ENCODE results near the gene PSME2.
A peak's percentile ranks its signal among the peaks of the same experiment; 100 is the strongest.

PSME2 gene

DNA sequence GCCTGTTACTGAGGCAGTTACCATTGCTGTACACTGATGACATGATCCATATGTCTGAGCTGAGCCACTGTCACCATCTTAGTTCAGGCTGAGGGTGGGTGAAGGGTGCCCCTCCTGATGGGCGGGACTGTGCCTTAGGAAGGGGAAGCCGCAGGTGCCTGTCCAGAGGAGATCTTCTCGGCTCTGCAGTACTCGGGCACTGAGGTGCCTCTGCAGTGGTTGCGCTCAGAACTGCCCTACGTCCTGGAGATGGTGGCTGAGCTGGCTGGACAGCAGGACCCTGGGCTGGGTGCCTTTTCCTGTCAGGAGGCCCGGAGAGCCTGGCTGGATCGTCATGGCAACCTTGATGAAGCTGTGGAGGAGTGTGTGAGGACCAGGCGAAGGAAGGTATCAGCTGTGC, 4.6 kb upstream of the PSME2 start:
- DNase-seq = no peak

DNA sequence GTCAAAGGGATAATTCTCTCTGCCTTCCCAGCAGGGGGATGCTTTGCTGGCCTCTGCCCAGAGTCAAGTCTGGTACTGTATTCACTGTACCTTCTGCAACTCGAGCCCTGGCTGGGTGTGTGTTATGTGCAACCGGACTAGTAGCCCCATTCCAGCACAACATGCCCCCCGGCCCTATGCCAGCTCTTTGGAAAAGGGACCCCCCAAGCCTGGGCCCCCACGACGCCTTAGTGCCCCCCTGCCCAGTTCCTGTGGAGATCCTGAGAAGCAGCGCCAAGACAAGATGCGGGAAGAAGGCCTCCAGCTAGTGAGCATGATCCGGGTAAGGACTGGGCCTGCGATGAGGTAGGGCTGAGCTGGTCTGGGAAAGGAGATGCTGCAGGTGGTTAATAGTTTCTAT, 4.2 kb upstream of the PSME2 start:
- DNase-seq = no peak

DNA sequence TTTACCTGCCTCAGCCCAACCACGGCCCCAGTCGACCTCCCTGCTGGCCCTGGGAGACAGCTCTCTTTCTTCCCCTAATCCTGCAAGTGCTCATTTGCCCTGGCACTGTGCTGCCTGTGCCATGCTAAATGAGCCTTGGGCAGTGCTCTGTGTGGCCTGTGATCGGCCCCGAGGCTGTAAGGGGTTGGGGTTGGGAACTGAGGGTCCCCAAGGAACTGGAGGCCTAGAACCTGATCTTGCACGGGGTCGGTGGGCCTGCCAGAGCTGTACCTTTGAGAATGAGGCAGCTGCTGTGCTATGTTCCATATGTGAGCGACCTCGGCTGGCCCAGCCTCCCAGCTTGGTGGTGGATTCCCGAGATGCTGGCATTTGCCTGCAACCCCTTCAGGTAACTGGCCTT, 3.7 kb upstream of the PSME2 start:
- DNase-seq = no peak

DNA sequence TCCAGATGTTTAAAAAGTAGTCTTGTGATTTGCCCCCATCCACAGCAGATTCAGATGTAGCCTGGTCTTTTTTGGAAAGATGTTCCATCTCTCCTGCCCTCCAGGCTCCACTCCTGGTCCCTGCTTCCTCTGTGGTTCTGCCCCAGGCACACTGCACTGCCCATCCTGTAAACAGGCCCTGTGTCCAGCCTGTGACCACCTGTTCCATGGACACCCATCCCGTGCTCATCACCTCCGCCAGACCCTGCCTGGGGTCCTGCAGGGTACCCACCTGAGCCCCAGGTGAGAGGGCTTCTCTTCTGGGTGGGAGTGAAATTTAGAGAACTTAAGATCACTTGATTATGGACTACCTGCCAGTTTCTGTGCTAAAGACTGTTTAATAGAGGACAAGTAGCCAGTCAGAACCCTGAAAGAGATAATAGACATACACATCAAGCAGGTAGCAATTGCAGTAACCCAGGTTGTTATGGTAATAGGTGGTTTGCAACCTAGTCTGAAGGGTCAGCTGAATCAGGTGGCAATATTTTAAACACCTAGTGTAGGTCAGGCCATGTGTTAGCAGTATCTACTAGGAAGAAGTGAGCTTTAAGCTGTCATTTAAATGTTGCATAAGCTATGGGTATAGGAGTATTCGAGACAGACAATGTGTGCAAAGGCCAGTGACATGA, 3.0 kb upstream of the PSME2 start:
- no peak for DNase-seq

DNA sequence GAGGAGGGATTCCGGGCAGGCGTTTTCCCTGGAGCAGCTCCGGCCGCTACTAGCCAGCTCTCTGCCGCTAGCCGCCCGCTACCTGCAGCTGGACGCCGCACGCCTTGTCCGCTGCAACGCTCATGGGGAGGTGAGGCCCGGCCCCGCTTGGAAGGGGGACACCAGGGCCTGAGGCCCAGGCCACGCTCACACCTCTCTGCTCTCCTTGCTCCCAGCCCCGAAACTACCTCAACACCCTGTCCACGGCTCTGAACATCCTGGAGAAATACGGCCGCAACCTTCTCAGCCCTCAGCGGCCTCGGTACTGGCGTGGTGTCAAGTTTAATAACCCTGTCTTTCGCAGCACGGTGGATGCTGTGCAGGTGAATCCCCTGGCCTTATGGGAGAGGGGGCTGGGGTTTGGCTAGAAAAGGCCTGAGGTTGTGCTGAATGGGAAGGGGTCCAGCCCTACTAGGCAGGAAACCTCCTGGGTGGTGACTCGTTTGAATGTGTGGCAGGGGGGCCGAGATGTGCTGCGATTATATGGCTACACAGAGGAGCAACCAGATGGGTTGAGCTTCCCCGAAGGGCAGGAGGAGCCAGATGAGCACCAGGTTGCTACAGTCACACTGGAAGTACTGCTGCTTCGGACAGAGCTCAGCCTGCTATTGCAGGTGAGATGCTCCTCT, 1.5 kb upstream of the PSME2 start:
- no peak for DNase-seq

DNA sequence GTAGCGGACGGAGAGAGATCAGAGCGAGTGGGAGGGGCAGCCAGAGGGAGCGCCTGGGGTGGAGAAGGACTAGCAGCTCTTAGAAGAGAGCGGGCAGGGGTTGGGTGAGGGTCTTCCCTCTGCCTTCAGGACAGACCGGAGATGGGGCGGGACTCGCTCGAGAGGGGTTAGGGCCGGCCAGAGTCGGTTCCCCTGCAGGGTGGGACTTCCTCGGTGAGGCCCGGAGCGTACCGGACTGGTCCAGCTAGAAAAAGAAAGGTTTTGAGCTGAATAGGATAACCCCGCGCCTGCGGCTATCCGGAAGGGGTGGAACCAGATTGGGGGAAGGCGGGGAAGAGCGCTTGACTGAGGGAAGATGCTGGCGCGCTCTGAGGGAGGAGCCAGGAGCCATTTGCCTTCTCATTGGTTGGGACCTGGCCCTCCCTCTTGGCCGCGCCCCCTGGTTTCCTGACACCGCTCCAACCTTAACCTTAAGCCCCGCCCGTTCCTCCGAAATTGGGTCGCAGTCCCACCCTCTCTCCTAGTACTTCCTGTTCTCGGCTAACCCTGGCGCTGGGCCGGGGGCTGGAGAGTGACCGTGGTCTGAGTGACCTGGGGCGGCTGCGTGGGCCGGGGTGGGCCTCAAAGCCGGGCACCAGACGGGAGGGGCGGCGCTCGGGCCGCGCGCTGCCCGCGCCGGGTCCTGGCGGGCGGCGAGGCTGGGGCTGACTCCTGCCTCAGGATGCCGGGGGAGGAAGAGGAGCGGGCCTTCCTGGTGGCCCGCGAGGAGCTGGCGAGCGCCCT, 759 bp upstream of the PSME2 start, which contains the start of gene RNF31:
Gene RNF31, plus strand, starts transcription at position 521 of the 783 bp plus-strand sequence. Its CDS starts 201 bp downstream, at position 722.
- peak; percentile 99 for DNase-seq

DNA sequence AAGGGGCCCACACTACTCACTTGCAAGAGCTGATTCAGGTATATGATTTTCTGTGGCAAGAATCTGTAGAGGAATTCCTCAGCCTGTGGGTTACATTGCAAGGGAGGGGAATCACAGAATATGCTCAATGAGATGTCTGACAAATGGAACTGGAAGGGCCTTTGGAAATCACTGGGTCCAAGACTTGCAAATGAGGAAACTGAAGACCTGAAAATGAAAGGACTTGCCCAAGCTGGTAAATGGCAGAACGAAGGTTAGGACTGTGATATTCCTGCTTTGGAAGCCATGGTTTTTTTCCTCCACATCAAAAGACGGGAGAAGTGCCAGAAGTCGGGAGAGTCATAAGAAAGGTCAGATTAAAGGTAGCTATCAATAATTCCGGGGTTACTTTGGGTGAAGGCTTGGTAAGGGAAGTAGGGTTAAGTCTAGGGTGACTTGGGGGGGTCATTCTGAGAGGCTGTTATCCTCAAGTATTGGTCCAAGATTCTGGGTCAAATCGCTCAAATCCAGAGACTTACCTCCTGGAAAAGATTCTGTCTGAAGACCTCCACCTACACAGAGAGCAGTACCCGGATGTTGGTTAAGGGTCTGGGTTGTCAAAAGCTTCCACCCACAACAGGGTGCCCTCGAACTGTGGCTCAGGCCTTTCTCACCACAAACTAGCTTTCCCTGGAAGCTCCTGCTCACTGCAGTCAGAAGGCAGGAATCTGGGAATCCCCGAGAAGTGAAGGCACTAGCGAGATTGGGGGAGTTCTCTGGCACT, 539 bp downstream of the PSME2 start:
- no peak for DNase-seq

DNA sequence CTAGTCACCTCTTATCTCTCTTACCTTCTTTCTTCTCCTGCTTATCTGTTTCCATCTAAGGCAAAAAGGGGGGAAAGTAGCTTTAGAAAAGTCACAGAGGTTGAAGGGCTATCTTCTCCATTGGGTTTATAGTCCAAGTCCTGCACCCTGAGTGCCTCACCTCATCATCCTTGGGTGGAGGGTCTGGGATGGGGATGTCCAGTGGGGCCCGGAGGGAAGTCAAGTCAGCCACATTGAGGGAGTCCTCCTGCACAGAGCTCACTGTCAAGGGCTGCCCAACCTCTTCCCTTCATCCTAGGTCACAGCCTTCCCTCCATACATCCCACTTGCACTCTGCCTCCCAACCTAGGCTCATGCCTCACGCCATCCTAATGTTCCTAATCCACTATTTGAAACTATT, 1.2 kb downstream of the PSME2 start:
- no peak for DNase-seq

DNA sequence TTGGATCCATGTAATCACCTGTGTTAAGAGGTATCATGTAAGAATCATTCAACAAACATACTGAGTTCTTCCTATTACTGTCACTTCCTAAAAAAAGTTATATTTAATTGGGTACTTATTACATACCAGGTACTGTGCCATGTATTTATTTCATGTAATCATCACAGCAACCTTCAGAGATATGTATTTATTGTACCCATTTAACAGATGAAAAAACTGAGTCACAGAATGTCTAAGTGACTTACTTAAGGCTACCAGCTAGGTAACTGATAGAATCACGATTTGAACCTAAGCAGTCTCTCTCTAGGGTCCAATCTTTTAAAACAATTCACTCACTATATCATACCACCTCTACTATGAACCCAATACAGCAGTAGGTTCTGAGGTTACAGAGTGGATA, 2.0 kb downstream of the PSME2 start:
- DNase-seq = no peak

DNA sequence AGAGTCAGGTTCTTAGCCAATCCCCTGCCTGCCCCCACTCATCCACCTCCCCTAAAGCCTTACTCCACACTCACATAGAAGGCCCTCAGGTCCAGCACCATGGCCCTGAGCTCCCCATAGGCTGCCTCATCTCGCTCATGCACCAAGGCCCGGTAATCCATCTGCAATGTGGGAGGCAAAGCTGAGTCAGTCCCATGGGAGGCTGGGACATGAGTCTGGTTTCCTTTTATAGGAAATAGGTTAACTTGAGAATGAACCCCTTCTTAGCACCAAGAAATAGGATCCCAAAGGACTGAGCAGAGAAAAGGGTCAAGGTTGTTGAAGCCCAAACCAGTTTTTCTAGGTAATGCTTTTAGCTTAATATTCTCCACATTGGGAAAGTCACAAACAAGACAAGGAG, 2.9 kb downstream of the PSME2 start:
- DNase-seq = no peak

DNA sequence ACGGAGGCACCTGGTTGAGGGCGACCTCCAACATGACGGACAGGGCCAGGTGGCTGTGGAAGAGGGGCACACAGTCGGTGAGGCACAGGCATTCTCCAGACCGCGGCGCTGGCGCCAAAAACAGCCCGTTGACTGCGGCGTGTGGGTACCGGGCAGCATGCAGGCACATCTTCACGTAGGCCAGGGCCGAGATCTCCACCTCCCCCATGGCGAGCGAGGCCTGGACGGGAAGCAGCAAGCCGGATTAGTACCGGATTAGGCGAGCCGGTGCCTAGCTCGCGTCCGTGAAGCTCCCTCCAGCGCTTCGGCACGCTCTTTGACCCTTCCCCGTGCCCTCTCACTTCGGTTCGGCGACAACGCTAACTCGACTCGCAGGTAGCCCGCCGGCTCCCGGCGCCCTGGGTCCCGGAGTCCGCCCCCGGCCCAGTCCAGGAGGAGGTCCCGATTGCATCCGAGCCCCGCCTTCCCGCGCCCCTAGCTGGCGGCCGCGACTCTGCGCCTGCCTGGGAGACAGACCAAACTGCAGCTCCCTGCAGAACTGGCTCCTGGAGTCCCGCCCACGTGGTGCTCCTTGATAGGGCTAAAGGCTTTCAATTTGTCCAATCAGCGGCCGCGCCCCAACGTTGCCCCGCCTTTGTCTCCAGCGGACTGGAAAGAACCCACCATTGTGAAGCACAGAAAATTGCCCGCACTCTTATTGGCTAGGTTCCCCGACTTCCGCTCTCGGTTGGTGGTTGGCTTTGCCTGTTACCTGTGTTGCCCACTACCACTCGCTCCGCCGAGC, 5.1 kb downstream of the PSME2 start, which contains the start of gene EMC9:
Gene EMC9, minus strand, starts transcription at position 495 of the 784 bp plus-strand sequence. Its CDS starts 287 bp downstream, at position 208.
- DNase-seq = peak; percentile 100

DNA sequence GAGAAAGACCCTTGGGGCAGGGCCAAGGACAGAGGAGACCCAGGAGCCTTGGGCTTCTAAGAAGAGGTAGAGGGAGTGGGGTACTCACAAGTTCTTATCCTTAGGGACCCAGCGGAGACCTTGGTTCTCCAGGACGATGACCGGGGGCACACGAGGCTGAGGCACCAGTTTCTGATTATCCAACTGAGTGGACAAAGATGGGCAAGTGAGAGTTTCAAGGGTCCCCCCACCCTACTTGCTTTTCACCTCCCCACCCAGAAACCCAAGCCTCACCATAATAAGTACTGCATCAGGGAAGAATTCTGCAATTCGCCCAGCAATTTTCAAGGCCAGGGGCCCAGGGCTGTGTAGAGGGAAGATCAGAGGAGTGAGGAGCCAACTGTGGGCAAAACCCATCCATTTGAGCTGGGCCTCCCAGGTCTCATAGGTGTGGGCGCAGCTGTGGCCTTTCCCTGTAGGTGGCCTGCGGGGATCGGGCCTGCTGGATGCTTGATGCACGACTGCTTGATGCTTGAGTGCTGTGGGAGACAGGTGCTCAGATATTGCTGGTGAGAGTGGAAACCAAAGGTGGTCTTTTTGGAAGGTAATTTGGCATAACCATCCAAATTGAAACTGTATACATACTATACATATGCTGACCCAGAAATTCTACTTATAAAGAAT, 7.0 kb downstream of the PSME2 start:
- DNase-seq = peak; percentile 49

DNA sequence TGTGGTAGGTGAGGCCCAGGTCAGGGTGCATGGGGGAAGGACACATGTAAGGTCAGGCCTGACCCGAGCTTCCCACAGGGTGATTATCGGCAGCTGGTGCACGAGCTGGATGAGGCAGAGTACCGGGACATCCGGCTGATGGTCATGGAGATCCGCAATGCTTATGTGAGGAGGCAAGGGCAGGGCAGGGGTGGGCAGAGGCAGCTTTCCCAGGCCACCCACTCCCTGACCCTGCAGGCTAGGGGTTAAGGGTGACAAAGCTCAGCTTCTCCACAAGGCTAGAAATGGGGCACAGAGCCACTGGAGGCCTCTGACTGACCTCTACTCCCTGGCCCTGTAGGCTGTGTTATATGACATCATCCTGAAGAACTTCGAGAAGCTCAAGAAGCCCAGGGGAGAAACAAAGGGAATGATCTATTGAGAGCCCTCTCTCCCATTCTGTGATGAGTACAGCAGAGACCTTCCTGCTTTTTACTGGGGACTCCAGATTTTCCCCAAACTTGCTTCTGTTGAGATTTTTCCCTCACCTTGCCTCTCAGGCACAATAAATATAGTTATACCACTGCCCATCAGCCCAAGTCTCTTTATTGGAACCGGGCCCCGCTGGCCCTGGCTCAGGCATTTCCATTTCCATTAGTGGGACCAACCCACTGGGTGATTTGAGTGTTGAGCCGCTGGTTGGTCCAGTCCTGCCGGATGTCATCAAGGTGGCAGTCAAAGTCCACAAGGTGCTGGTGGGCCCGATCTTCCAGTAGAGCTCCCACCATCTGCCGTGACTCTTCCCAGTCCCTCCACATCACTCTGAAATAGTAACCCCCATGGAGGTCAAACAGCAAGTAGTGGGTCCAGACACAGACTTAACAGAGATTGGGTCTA, 7.8 kb downstream of the PSME2 start:
- DNase-seq = no peak

DNA sequence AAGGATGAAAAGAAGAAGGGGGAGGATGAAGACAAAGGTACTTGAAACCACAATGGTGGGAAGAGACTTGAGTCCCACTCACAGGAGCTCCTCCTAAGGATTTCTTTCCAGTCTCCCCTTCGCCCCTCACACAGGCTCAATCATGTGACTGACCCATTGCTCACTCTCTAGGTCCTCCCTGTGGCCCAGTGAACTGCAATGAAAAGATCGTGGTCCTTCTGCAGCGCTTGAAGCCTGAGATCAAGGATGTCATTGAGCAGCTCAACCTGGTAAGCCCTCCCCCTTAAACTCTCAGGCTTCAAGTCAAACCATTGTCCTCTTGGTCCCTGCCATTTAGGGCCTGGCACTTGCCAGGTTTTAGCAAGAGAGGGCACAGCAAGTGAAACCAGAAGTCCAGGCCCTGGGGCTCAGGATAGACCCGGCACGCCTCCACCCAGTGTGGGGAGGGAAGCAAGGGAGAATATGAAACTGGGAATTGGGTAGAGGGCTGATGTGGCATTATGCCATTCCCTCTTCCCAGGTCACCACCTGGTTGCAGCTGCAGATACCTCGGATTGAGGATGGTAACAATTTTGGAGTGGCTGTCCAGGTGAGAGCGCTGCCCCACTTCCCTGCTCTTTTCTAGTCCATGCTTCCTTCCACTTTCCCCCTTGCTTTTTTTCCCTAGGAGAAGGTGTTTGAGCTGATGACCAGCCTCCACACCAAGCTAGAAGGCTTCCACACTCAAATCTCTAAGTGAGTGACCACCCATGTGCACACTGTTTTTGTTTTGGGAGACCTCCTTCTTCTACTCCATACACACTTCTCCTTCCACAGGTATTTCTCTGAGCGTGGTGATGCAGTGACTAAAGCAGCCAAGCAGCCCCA, 8.6 kb downstream of the PSME2 start:
- no peak for DNase-seq

DNA sequence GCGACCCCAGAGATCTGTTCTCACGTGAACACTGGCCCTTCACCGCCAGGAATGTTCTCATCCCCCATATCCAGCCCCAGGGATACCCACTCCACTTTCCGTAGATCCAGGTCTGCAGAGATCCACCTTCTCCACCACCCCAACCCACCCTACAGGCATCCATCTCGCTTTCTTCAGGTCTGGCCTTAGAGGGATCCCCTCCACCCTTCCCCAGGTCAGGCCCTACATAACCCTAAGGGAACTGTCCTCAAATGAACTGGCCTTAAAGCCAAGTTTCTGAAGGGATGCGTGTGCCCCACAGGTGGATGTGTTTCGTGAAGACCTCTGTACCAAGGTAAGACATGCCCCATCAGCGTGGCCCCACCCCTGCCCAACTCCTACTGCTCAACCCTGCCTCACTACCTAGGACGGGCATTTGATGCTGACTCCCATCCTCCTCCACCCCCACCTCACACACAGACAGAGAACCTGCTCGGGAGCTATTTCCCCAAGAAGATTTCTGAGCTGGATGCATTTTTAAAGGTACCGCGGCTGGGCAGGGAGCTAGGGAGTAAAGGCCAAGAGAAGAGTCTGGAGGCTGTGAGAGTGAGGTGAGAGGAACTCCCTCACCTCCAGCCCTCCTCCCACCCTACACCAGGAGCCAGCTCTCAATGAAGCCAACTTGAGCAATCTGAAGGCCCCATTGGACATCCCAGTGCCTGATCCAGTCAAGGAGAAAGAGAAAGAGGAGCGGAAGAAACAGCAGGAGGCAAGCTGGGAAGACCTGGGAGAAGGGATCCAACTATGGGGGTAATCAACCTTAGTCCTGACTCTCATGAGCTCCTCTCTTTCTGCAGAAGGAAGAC, 9.5 kb downstream of the PSME2 start:
- peak; percentile 33 for DNase-seq

DNA sequence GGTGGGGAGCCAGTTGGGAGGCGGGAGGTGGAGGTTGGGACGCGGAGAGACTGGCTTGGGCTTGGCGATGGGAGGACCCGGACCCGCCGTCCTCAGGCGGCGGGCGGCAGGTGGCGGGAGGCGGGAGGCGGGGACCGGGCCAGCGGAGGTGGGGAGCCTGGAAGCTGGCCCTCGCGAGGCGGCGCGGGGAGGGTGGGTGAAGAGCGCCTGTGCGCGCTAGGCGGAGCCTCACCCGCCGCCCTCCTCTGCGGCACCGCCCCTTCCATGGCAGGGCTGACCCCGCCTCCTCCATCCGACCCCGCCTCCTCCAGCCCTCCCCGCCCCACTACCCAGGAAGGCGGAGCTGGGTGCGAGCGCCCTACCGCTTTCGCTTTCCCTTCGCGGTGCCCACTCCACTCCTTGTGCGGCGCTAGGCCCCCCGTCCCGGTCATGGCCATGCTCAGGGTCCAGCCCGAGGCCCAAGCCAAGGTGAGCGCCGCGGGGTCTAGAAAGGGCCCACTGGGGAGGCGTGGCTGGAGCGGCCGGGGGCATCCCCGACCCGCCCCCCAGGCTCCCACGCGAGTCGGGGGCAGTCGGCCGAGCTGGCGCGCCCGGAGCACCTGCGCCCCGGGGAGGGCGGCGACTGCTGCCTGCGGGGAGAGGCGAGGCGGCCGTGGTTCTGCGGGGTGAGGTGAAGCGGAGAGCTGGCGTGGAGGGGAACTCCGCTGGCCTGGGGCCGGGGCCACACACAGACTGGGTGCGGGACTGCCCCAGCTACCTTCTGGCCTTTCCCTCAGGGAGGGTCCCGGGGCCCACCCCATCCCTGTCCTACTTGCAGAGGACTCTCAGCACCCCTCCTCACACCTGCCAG, 10.4 kb downstream of the PSME2 start, which contains the start of gene PSME1:
Gene PSME1, plus strand, starts transcription at position 361 of the 850 bp plus-strand sequence. Its CDS starts 69 bp downstream, at position 430.
- DNase-seq = peak; percentile 96

DNA sequence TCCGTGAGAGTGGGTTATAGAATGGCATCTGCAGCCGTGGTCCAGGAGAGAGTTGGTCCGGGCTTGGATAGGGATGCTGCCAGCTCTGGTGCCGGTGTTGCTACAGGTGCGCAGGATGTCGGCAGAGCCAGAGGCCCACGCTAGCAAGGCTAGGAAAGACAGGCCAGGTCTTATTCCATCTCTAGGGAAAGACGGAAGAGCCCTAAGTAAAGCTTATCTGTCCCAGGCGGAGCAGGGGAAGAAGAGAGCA, 10.9 kb downstream of the PSME2 start:
- DNase-seq = no peak

DNA sequence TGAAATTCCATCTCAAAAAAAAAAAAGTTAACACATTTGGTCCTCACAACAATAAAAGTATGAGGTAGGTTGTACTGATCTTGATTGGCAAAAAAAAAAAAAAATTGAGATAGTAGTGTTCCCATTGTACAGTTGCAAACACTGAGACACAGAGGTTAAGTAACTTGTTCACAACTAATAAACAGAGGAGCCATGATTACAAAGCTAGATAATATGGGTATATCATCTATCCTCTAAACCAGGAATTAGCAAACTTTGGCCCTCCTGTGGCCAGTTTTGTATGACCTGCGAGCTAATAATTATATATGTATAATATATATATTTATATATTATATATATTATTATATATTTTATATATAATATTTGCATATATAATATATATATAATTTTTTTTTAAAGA, 12.7 kb downstream of the PSME2 start:
- no peak for DNase-seq
